GM18517 (cell line): ENCODE results near the gene ARID4B.
"Not testable (repeated sequence)": the region's sequence is repeated elsewhere in the genome, so short reads cannot be mapped to it uniquely, and the experiment has no call there.

Source experiments
- ATAC-seq: cut with Tn5 transposase; IDR thresholded peaks from one replicate; pipeline ENCODE4 v1.9.1; 2021; ENCODE audit warnings: mild to moderate bottlenecking, moderate library complexity; ENCODE audit not compliant: unreplicated experiment

The ARID4B gene

GRCh38 chr1:235238558-235238957, 89.4 kb downstream of the ARID4B start:
- ATAC-seq = no peak

DNA sequence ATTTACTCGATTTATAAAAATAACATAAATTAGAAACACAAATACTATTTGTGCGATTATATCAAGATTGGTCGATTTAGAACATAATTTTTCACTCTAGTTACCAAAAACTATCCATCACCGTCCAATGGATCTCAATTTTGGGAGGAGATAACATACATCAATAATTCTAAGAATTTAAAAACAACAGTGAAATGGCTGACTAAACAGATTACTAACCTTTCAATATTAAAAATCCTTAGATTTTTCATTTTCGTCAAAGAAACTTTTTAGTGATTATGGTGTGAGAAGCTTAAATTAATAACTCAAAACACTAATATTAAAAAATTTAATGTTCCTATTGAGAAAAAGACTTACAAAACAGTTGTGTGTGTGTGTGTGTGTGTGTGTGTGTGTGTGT, 91.9 kb downstream of the ARID4B start:
- ATAC-seq = no peak

GRCh38 chr1:235229868-235230267, 98.1 kb downstream of the ARID4B start:
- ATAC-seq = no peak

- no peak for ATAC-seq
Measured at GRCh38 chr1:235227414-235227813, 100.6 kb downstream of the ARID4B start.

- ATAC-seq = no peak
Measured at GRCh38 chr1:235226933-235227332, 101.0 kb downstream of the ARID4B start.

DNA sequence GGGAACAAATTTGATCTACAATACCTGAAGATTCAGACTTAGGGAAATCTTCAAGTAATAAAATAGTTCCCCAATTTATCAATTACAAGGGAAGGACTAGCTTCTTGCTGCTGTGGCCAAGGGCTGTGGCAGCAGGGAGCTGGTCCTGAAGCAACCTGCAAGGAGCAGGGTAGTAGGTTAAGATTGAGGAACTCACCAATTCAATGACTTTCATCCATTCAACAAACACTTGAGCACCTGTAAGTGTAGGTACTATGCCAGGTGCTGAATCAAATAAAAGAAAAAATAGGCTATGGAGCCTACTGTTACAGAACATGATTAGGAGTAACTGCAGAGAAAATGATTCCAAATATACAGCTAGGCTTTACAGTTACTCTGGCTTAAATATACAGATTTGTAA, 102.7 kb downstream of the ARID4B start:
- no peak for ATAC-seq

GRCh38 chr1:235221653-235222375, 106.2 kb downstream of the ARID4B start:
- no peak for ATAC-seq

DNA sequence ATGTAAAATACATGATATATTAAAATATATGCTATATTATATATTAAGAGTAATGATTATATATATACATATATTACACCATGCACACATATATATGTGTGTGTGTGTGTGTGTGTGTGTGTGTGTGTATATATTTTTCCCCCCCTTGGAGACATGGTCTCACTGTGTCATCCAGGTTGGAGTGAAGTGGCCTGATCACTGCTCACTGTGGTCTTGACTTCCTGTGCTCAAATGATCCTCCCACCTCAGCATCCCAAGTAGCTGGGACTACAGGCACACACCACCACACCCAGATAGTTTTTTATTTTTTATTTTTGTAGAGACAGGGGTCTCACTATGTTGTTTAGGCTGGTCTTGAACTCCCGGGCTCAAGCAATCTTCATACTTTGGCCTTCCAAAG, 112.5 kb downstream of the ARID4B start:
- no peak for ATAC-seq

- ATAC-seq = not testable (repeated sequence)
Measured at GRCh38 chr1:235214962-235215361, 113.0 kb downstream of the ARID4B start.

DNA sequence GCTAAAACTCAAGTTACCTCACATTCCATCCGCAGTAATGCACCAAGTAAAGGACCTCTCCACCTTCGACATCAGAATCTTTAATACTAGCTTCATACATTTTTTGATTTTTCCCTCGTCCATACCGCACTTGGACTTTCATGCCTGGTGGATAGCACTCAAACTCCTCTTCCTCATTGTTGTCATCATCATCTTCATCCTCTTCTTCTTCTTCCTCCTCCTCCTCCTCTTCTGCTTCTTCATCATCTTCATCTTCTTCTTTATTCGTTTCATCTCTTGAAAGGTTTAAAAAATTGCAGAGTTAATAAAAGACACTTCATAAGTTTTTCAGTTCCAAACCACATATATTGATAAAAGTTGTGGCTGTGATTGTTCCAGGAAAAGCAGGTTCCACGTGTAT, 114.2 kb downstream of the ARID4B start:
- ATAC-seq = no peak

- ATAC-seq = no peak
Measured at GRCh38 chr1:235211517-235211916, 116.5 kb downstream of the ARID4B start.

- ATAC-seq = no peak
Measured at GRCh38 chr1:235207209-235207565, 120.8 kb downstream of the ARID4B start.

GRCh38 chr1:235206533-235207208, 121.3 kb downstream of the ARID4B start:
- ATAC-seq = no peak

- ATAC-seq = no peak
Measured at GRCh38 chr1:235205687-235206086, 122.3 kb downstream of the ARID4B start.

DNA sequence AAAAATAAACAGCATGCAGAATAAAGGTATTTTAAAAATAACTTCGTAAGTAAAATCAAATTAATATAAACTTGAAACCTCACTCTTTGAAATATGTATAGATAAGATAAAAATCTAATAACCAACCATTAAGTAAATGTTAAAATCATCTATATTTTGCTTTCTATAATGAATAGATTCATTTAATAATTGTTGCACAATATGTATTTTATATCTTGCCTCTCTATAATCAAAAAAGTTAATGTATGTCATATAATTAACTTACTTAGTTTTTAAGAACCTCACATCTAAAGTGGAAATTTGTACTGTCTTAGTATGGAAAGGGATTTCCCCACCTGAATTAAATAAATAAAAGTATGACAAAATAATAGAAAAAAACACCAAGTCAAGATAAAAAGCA, 124.6 kb downstream of the ARID4B start:
- no peak for ATAC-seq

DNA sequence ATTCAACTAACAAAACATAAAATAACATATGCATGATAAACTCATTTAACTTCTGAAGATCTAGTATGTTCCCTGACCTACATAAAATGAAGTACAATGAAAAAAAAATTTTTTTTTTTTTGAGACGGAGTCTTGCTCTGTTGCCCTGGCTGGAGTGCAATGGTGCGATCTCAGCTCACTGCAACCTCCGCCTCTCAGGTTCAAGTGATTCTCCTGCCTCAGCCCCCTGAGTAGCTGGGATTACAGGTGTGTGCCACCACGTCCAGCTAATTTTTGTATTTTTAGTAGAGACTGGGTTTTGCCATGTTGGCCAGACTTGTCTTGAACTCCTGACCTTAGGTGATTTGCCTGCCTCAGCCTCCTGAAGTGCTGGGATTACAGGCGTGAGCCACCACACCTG, 125.5 kb downstream of the ARID4B start:
- ATAC-seq = not testable (repeated sequence)

GRCh38 chr1:235199441-235199840, 128.5 kb downstream of the ARID4B start:
- ATAC-seq = no peak

DNA sequence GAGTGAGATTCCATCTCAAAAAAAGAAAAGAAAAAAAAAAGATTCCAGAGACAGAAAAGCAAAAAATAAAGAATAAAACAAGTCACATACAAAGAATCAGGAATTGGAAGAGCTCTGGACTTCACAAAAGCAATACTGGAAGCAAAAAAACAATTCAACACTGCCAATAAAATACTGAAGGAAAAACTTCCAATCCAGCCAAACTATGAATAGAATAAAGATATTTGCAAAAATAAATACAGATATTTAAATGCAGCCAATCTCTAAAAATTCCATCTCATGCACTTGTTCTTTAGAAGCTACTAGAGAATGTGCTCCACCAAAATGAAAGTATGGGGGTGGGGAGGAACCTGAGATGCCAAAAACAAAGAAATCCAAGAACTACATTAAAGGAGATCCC, 137.5 kb downstream of the ARID4B start:
- no peak for ATAC-seq

- no peak for ATAC-seq
Measured at GRCh38 chr1:235187316-235187715, 140.7 kb downstream of the ARID4B start.

DNA sequence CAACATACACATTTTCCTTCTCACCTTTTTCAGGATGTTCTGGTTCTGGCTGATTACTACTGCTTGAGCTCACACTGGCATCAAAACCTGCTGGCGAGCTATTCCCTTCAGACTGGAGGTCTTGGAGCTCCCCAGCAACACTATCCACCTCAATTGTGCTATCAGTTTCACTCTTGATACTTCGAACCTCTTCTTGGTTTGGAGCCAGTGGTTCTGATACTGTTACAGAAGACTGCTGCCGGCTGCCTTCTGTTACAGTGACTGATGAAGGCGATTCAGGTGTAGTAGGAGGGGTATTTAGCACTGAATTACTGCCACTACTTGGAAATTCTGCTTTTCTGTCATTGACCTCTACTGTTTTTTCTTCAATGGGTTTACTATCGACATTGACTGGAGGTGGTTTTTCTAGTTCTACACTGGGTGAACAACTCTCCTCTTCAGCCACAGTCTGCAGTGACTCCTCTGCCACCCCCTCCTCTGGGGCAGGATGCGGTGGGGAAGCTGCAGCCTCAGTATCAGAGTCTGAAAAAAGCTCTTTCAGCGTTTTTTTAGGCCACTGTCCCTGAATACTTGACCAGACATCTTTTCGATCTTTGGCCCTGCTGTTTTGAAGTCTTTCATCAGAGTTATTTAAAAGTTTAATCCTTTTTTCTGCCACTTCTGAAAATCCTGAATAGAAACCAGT, 146.3 kb downstream of the ARID4B start:
- no peak for ATAC-seq

GRCh38 chr1:235180916-235181460, 147.0 kb downstream of the ARID4B start:
- no peak for ATAC-seq

- ATAC-seq = no peak
Measured at GRCh38 chr1:235176486-235176885, 151.5 kb downstream of the ARID4B start.
